ENCODE data around the gene SERP2. TPM values are rescaled to one million over a fixed set of nuclear protein-coding genes. Genes with fewer than 3 reads are reported as not detected.

SERP2 gene
- total and polyA plus RNA-seq, 9 of the 15 experiments (the other 6 are each of a cell fraction or from before 2014, with no cell fraction given): 0.13 TPM; not detected in 8

DNA sequence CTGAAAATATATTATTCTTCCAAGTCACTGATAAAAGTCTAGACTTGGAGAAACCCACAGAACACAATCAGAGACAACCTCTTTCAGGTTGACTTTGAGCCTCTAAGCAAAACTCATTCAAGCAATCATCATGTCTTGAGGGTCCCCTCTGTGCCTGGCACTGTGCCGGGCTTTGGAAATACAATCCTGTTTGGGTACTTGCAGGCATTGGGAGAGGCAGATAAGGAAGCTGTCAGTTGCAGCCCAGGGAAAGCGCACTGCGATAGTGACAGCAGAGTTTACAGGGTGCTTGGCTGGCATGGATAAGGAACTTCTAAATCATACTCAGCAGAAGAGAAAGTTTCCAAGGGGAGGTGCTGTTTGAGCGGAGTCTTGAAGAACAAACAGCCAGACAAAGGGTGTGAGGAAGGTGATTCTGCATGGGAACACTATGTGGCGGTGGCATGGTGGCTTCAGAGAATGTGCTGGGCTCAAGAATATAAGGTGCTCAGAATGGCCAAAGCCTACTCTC, 9.1 kb downstream of the SERP2 start (continued):
- TF ChIP-seq LARP7 (IDR thresholded peaks at IDR 0.05): no peak
- TF ChIP-seq ZNF140 (CRISPR knock-in tag; IDR thresholded peaks at IDR 0.05): no peak
- TF ChIP-seq KHSRP (IDR thresholded peaks at IDR 0.05): no peak
- TF ChIP-seq MLLT1 (IDR thresholded peaks at IDR 0.05): no peak
- no peak for TF ChIP-seq DACH1 (IDR thresholded peaks at IDR 0.05; ENCODE audit: partially characterized antibody)
- TF ChIP-seq ZNF707 (CRISPR knock-in tag; conservative IDR thresholded peaks at IDR 0.05): no peak
- TF ChIP-seq, protein P1, sequence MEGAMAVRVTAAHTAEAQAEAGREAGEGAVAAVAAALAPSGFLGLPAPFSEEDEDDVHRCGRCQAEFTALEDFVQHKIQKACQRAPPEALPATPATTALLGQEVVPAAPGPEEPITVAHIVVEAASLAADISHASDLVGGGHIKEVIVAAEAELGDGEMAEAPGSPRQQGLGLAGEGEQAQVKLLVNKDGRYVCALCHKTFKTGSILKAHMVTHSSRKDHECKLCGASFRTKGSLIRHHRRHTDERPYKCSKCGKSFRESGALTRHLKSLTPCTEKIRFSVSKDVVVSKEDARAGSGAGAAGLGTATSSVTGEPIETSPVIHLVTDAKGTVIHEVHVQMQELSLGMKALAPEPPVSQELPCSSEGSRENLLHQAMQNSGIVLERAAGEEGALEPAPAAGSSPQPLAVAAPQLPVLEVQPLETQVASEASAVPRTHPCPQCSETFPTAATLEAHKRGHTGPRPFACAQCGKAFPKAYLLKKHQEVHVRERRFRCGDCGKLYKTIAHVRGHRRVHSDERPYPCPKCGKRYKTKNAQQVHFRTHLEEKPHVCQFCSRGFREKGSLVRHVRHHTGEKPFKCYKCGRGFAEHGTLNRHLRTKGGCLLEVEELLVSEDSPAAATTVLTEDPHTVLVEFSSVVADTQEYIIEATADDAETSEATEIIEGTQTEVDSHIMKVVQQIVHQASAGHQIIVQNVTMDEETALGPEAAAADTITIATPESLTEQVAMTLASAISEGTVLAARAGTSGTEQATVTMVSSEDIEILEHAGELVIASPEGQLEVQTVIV (CRISPR knock-in tag; IDR thresholded peaks at IDR 0.05; ENCODE audit: borderline replicate concordance): no peak
- TF ChIP-seq GTF2A2 (tag; IDR thresholded peaks at IDR 0.05): no peak
- TF ChIP-seq CREB3 (tag; conservative IDR thresholded peaks at IDR 0.05; ENCODE audit: low read depth): no peak; the same call in 1 of the 2 replicates
- TF ChIP-seq HNRNPLL (IDR thresholded peaks at IDR 0.05; ENCODE audit: low read depth, low read length, poor library complexity, severe bottlenecking): no peak
- TF ChIP-seq ZNF76 (CRISPR knock-in tag; IDR thresholded peaks at IDR 0.05; ENCODE audit: borderline replicate concordance): no peak
- TF ChIP-seq NFE2L1 (tag; IDR thresholded peaks at IDR 0.05; ENCODE audit: borderline replicate concordance, low read depth): no peak
- no peak for TF ChIP-seq MTF1 (CRISPR knock-in tag; IDR thresholded peaks at IDR 0.05; ENCODE audit: borderline replicate concordance)
- TF ChIP-seq, protein P2, sequence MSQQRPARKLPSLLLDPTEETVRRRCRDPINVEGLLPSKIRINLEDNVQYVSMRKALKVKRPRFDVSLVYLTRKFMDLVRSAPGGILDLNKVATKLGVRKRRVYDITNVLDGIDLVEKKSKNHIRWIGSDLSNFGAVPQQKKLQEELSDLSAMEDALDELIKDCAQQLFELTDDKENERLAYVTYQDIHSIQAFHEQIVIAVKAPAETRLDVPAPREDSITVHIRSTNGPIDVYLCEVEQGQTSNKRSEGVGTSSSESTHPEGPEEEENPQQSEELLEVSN (IDR thresholded peaks at IDR 0.05; ENCODE audit: borderline replicate concordance in 1 of 2, extremely low read depth in 1 of 2, insufficient read depth in 1 of 2, insufficient read length in 1 of 2, low read depth in 1 of 2, low read length in 1 of 2, poor library complexity in 1 of 2, severe bottlenecking in 1 of 2): no peak
- no peak for TF ChIP-seq SRF (CRISPR knock-in tag; IDR thresholded peaks at IDR 0.05)
- TF ChIP-seq STAT6 (CRISPR knock-in tag; IDR thresholded peaks at IDR 0.05): no peak
- TF ChIP-seq, protein P3, sequence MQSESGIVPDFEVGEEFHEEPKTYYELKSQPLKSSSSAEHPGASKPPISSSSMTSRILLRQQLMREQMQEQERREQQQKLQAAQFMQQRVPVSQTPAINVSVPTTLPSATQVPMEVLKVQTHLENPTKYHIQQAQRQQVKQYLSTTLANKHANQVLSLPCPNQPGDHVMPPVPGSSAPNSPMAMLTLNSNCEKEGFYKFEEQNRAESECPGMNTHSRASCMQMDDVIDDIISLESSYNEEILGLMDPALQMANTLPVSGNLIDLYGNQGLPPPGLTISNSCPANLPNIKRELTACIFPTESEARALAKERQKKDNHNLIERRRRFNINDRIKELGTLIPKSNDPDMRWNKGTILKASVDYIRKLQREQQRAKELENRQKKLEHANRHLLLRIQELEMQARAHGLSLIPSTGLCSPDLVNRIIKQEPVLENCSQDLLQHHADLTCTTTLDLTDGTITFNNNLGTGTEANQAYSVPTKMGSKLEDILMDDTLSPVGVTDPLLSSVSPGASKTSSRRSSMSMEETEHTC (IDR thresholded peaks at IDR 0.05): no peak

Measured in K562 (cell line).